MM.1S (cell line): Measurements from ENCODE around the gene LRRC32.
A peak's percentile ranks its signal among the peaks of the same experiment; 100 is the strongest.

ENCODE experiments used
- DNase-seq: peaks from one replicate; pipeline ENCODE4 v3.0.0-alpha.2; 2015
- H2AFZ ChIP-seq: fragments of 300-600 bp; sonication (generic); 2 replicates; pipeline ENCODE4 v1.6.0; 2016; ENCODE audit warnings: antibody characterized with exemption, low read length
- H3F3A ChIP-seq: fragments of 300-600 bp; sonication (generic); 2 replicates; pipeline ENCODE4 v1.6.1; 2016; ENCODE audit warnings: mild to moderate bottlenecking, antibody characterized with exemption, low read length, moderate library complexity, mixed read lengths; ENCODE audit not compliant: insufficient read depth
- H3K27ac ChIP-seq: fragments of 300-600 bp; sonication (generic); 2 replicates; pipeline ENCODE4 v1.5.1; 2016; ENCODE audit warnings: mild to moderate bottlenecking, low read length
- H3K27me3 ChIP-seq: fragments of 300-600 bp; sonication (generic); replicated peaks from 2 replicates; pipeline ENCODE4 v1.6.0; 2016; ENCODE audit warnings: low read length; ENCODE audit not compliant: insufficient read depth
- H3K36me3 ChIP-seq: fragments of 300-600 bp; sonication (generic); replicated peaks from 2 replicates; pipeline ENCODE4 v1.6.1; 2016; ENCODE audit warnings: mild to moderate bottlenecking, low read length, mixed read lengths; ENCODE audit not compliant: insufficient read depth
- H3K4me1 ChIP-seq: fragments of 300-600 bp; sonication (generic); 2 replicates; pipeline ENCODE4 v1.6.1; 2016; ENCODE audit warnings: low read length, mixed read lengths
- H3K4me2 ChIP-seq: fragments of 300-600 bp; sonication (generic); 2 replicates; pipeline ENCODE4 v1.6.0; 2016; ENCODE audit warnings: low read depth, low read length
- H3K4me3 ChIP-seq: fragments of 300-600 bp; sonication (generic); 2 replicates; pipeline ENCODE4 v1.5.1; 2016; ENCODE audit warnings: low read length, mixed read lengths
- H3K79me2 ChIP-seq: fragments of 300-600 bp; sonication (generic); 2 replicates; pipeline ENCODE4 v1.6.1; 2016; ENCODE audit warnings: mixed run types, low read length, mixed read lengths
- H3K9ac ChIP-seq: fragments of 300-600 bp; sonication (generic); 2 replicates; pipeline ENCODE4 v1.6.1; 2016; ENCODE audit warnings: low read length, mixed read lengths
- H3K9me2 ChIP-seq: fragments of 300-600 bp; sonication (generic); replicated peaks from 2 replicates; pipeline ENCODE4 v1.6.1; 2016; ENCODE audit warnings: mild to moderate bottlenecking, low read length, mixed read lengths; ENCODE audit not compliant: insufficient read depth
- H3K9me3 ChIP-seq: fragments of 300-600 bp; sonication (generic); replicated peaks from 2 replicates; pipeline ENCODE4 v1.6.1; 2016; ENCODE audit warnings: mild to moderate bottlenecking, low read length, mixed read lengths; ENCODE audit not compliant: insufficient read depth
- H4K20me1 ChIP-seq: fragments of 300-600 bp; sonication (generic); 2 replicates; pipeline ENCODE4 v1.6.1; 2016; ENCODE audit warnings: mild to moderate bottlenecking, low read length, moderate library complexity, mixed read lengths; ENCODE audit not compliant: insufficient read depth
- CTCF ChIP-seq: fragments of 300-600 bp; sonication (generic); IDR thresholded peaks from 2 replicates; pipeline ENCODE4 v1.5.1; 2016; ENCODE audit warnings: antibody characterized with exemption, low read length, mixed read lengths
- EZH2 ChIP-seq: fragments of 300-600 bp; sonication (generic); optimal IDR thresholded peaks from 2 replicates; pipeline ENCODE3; 2017; ENCODE audit warnings: low read depth, mild to moderate bottlenecking, antibody characterized with exemption, low read length, mixed read lengths
- EZH2phosphoT487 ChIP-seq: fragments of 300-600 bp; sonication (generic); IDR thresholded peaks from 2 replicates; pipeline ENCODE4 v1.6.1; 2018; ENCODE audit warnings: antibody characterized with exemption, low read length

The LRRC32 gene

GRCh38 chr11:76672431-76673175, 2.1 kb upstream of the LRRC32 start:
- TF ChIP-seq CTCF: no peak
- TF ChIP-seq EZH2phosphoT487: no peak
- TF ChIP-seq EZH2: no peak
- DNase-seq: peak; percentile 59
- Histone ChIP-seq H3K9me2 (no peaks in the 10 kb centered on the region), H3K27me3 (peaks cover 33% of the 10 kb centered on the region), H3K4me3 (no peak overlapping the region), H3K36me3 (no peaks in the 10 kb centered on the region), H3K4me1 (peaks cover 12% of the 10 kb centered on the region), H3K9ac (no peak overlapping the region), H4K20me1 (no peaks in the 10 kb centered on the region), H3K27ac (no peak overlapping the region), H3K9me3 (no peaks in the 10 kb centered on the region), H3K79me2 (no peaks in the 10 kb centered on the region), H3F3A (no peaks in the 10 kb centered on the region), H2AFZ (peak overlapping the region; percentile 67), H3K4me2 (peak overlapping the region; percentile 48; the same call in 1 of the 2 replicates)

- no peak overlapping the region for H3K4me2 ChIP-seq
- peaks cover 33% of the 10 kb centered on the region for H3K27me3 ChIP-seq
- no peaks in the 10 kb centered on the region for H3F3A ChIP-seq
- peaks cover 12% of the 10 kb centered on the region for H3K4me1 ChIP-seq
- H3K9ac ChIP-seq: no peak overlapping the region
- no peaks in the 10 kb centered on the region for H3K9me2 ChIP-seq
- H3K9me3 ChIP-seq: no peaks in the 10 kb centered on the region
- DNase-seq: no peak
- no peak overlapping the region for H2AFZ ChIP-seq
- H3K36me3 ChIP-seq: no peaks in the 10 kb centered on the region
- no peak for TF ChIP-seq CTCF
- TF ChIP-seq EZH2phosphoT487: no peak
- TF ChIP-seq EZH2: no peak
- H3K27ac ChIP-seq: no peak overlapping the region
- H4K20me1 ChIP-seq: no peaks in the 10 kb centered on the region
- no peak overlapping the region for H3K4me3 ChIP-seq
- no peaks in the 10 kb centered on the region for H3K79me2 ChIP-seq
Observed at GRCh38 chr11:76671626-76672309, 1.2 kb upstream of the LRRC32 start.

- H3K27me3 ChIP-seq: peaks cover 33% of the 10 kb centered on the region
- H2AFZ ChIP-seq: 0 out of 2 replicates have a peak overlapping the region, but pooled peaks have one; percentile 53
- no peaks in the 10 kb centered on the region for H4K20me1 ChIP-seq
- H3K79me2 ChIP-seq: no peaks in the 10 kb centered on the region
- H3K4me1 ChIP-seq: peaks cover 12% of the 10 kb centered on the region
- H3K9me2 ChIP-seq: no peaks in the 10 kb centered on the region
- no peak overlapping the region for H3K27ac ChIP-seq
- peak overlapping the region; percentile 56; the same call in 1 of the 2 replicates for H3K4me3 ChIP-seq
- no peaks in the 10 kb centered on the region for H3K9me3 ChIP-seq
- no peaks in the 10 kb centered on the region for H3F3A ChIP-seq
- H3K4me2 ChIP-seq: peak overlapping the region; percentile 82
- H3K9ac ChIP-seq: no peak overlapping the region
- no peak for DNase-seq
- H3K36me3 ChIP-seq: no peaks in the 10 kb centered on the region
- TF ChIP-seq CTCF (no peak), EZH2phosphoT487 (no peak), EZH2 (no peak)
Observed at GRCh38 chr11:76671237-76671592, 668 bp upstream of the LRRC32 start.
